ENCODE results near the gene TMEM107. TPM values are rescaled to one million over a fixed set of nuclear protein-coding genes. Genes with fewer than 3 reads are reported as not detected.

TMEM107 gene
- total RNA-seq, 4 donors from 2014 or later: 0.77 to 42.6 (median 25.1) TPM

- peak; percentile 80 to 94 for DNase-seq
- no peaks in the 10 kb centered on the region for H3K9me3 ChIP-seq
- TF ChIP-seq POLR2A (IDR thresholded peaks at IDR 0.05) (peak; percentile 84 to 90), CTCF (IDR thresholded peaks at IDR 0.05) (no peak)
- H3K27ac ChIP-seq: peak overlapping the region; percentile 86 to 91
- no peaks in the 10 kb centered on the region for H3K36me3 ChIP-seq
- peaks cover 8 to 13% of the 10 kb centered on the region in 2 donors for H3K4me1 ChIP-seq
- intact Hi-C loops (cut with DNase I; ENCODE audit: low total_unique reads): no loop called here
- no peaks in the 10 kb centered on the region for H3K27me3 ChIP-seq
- H3K4me3 ChIP-seq: peak overlapping the region; percentile 20 to 29
Observed at GRCh38 chr17:8192070-8192815, 16.1 kb upstream of the TMEM107 start.

- TF ChIP-seq CTCF (IDR thresholded peaks at IDR 0.05) (no peak), POLR2A (IDR thresholded peaks at IDR 0.05) (no peak)
- Histone ChIP-seq H3K27me3 (no peaks in the 10 kb centered on the region), H3K9me3 (no peaks in the 10 kb centered on the region), H3K27ac (peak overlapping the region; percentile 73 to 97), H3K4me1 (peaks cover 8 to 13% of the 10 kb centered on the region in 2 donors), H3K4me3 (peak overlapping the region in 1 of 2 donors; percentile 24), H3K36me3 (no peaks in the 10 kb centered on the region)
- intact Hi-C loops (cut with DNase I; ENCODE audit: low total_unique reads): no loop called here
- no peak for DNase-seq
Observed at GRCh38 chr17:8190506-8190905, 14.3 kb upstream of the TMEM107 start.

DNA sequence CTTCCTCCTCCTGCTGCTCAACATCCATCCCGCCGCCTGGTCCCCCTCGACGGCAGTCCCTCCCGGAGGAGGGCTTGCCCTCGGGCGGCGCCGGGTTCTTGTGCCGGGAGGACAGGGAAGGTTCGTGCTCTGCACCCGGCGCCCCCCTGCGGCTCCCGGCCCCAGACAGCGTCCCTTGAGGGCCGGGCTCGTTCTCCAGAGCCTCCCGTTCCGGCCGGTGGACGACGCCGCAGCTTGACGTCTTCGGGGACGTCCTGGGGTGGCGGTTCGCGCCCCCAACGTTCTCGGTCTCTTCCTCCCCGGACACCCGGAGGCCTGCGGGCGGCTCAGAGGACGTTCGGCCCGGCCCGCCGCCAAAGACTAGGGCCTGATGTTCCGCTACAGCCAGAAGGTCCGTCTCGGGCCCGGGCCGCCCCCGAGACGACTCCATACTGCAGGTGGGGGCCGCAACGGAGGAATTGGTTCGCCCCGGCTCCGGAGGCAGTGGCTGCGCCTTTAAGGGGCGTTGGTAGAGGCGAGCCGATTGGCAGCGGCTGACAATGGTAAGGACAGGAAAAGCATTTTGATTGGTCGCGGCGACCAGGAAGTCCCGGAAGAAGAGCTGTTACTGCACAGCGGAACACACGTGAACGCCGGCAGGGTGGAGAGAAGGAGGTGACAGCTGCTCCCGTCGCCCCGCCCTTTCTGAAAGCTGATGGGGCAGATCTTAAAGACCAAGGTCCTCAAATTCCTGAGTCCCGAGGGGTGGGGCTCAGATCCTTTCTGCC lies 13.7 kb upstream of the TMEM107 start, which contains the start of gene BORCS6:
Gene BORCS6 (minus strand): TSS at position 470 of the 767 bp plus-strand sequence. CDS start 40 bp downstream, at position 430.
- Histone ChIP-seq H3K4me1 (peaks cover 8 to 13% of the 10 kb centered on the region in 2 donors), H3K27ac (peak within 1 kb of the TSS; percentile 97 to 99), H3K36me3 (no peaks in the 10 kb centered on the region), H3K9me3 (no peaks in the 10 kb centered on the region), H3K4me3 (peak within 1 kb of the TSS; percentile 68 to 81), H3K27me3 (no peaks in the 10 kb centered on the region)
- peak; percentile 95 to 98 for DNase-seq
- intact Hi-C loops (cut with DNase I; ENCODE audit: low total_unique reads): loop anchor here (5.0 to 10.0 kb wide), 2 partner anchors 32 to 65 kb away; partner anchors contain the start of gene HES7
- TF ChIP-seq CTCF (IDR thresholded peaks at IDR 0.05): peak in 2 of 4 experiments; percentile 22 to 23
- TF ChIP-seq POLR2A (IDR thresholded peaks at IDR 0.05): peak; percentile 85 to 89

- Histone ChIP-seq H3K36me3 (no peaks in the 10 kb centered on the region), H3K4me1 (peaks cover 8 to 13% of the 10 kb centered on the region in 2 donors), H3K4me3 (peak overlapping the region; percentile 68 to 81), H3K27ac (peak overlapping the region; percentile 97 to 99), H3K9me3 (no peaks in the 10 kb centered on the region), H3K27me3 (no peaks in the 10 kb centered on the region)
- intact Hi-C loops (cut with DNase I; ENCODE audit: low total_unique reads): loop anchor here (5.0 to 10.0 kb wide), 2 partner anchors 33 to 64 kb away; partner anchors contain the start of gene HES7
- no peak for DNase-seq
- TF ChIP-seq POLR2A (IDR thresholded peaks at IDR 0.05) (no peak), CTCF (IDR thresholded peaks at IDR 0.05) (no peak)
Observed at GRCh38 chr17:8189041-8189710, 13.0 kb upstream of the TMEM107 start.
